GM12878 (cell line): ENCODE measurements around the gene TSPAN16. TPM values are rescaled to one million over a fixed set of nuclear protein-coding genes. Genes with fewer than 3 reads are reported as not detected.

Experiments
- ATAC-seq: fragments of 200-7000 bp; cut with Tn5 transposase; 3 replicates; pipeline ENCODE4 v1.9.1; 2020; ENCODE audit warnings: mild to moderate bottlenecking, moderate library complexity
- BruUV-seq: library from RNA; stranded (reverse); fragments of 400-500 nt; replicated peaks from 2 replicates; lab custom pipeline; 2021; lab: Mats Ljungman, UMichigan
- CTCF ChIA-PET: fragments of 300-600 bp; sonication (Branson Sonifier 250); formaldehyde crosslinking; extraction: SDS; loops from one replicate; lab custom pipeline; 2021; ENCODE audit warnings: inconsistent platforms; lab: Yijun Ruan, JAX
- POLR2A ChIA-PET: fragments of 350-600 bp; formaldehyde crosslinking; extraction: SDS; loops from one replicate; lab custom pipeline; 2021; ENCODE audit warnings: inconsistent platforms; lab: Charles Lee
- RAD21 ChIA-PET: fragments of 300-600 bp; sonication (Branson Sonifier 250); formaldehyde crosslinking; loops from one replicate; lab custom pipeline; 2023; ENCODE audit warnings: antibody characterized with exemption; ENCODE audit not compliant: unreplicated experiment; lab: Charles Lee
- SMC1A ChIA-PET: fragments of 300-600 bp; sonication (Branson Sonifier 250); formaldehyde crosslinking; loops from one replicate; lab custom pipeline; 2023; ENCODE audit not compliant: unreplicated experiment, uncharacterized antibody; lab: Charles Lee
- DNase-seq: peaks from one replicate; pipeline ENCODE4 v3.0.0-alpha.2; 2011; ENCODE audit warnings: low read depth, low spot score
- FAIRE-seq: peaks from 3 replicates; lab custom pipeline; 2011; peaks lifted over from hg19 to GRCh38; lab: Jason Lieb, UNC
- H2AFZ ChIP-seq: 2 replicates; pipeline ENCODE4 v1.6.0; 2011; ENCODE audit warnings: low read depth, low read length, control low read depth; ENCODE audit not compliant: control insufficient read depth
- H3K27ac ChIP-seq: 2 replicates; pipeline ENCODE4 v1.5.1; 2011; ENCODE audit warnings: control low read depth; ENCODE audit not compliant: control insufficient read depth, insufficient read depth
- H3K27me3 ChIP-seq, 2 experiments: replicated peaks in 1 of 2; 2 replicates each; pipeline versions ENCODE4 v1.6.0 to v1.6.1; 2011; ENCODE audit warnings: low read length in 1 of 2; ENCODE audit not compliant: control insufficient read depth in 2 of 2, insufficient read depth in 2 of 2
- H3K36me3 ChIP-seq, 2 experiments: 2 replicates each; pipeline ENCODE4 v1.5.1; 2011; ENCODE audit warnings: low read length in 1 of 2; ENCODE audit not compliant: control insufficient read depth in 2 of 2, insufficient read depth in 2 of 2
- H3K4me1 ChIP-seq: 2 replicates; pipeline ENCODE4 v1.6.1; 2011; ENCODE audit warnings: mild to moderate bottlenecking, low read length, moderate library complexity, mixed read lengths; ENCODE audit not compliant: control insufficient read depth, insufficient read depth
- H3K4me2 ChIP-seq: 2 replicates; pipeline ENCODE4 v1.6.0; 2011; ENCODE audit warnings: control low read depth; ENCODE audit not compliant: control insufficient read depth, insufficient read depth
- H3K4me3 ChIP-seq: fragments of 200-600 bp; sonication (generic); 2 replicates; pipeline ENCODE4 v1.5.1; 2016
- H3K79me2 ChIP-seq: 2 replicates; pipeline ENCODE4 v1.6.0; 2011; ENCODE audit warnings: low read length; ENCODE audit not compliant: control insufficient read depth, insufficient read depth
- H3K9ac ChIP-seq: 2 replicates; pipeline ENCODE4 v1.8.0; 2011; ENCODE audit warnings: low read length, control low read depth, mixed read lengths; ENCODE audit not compliant: control insufficient read depth, insufficient read depth
- H3K9me3 ChIP-seq: replicated peaks from 3 replicates; pipeline ENCODE4 v1.5.1; 2011; ENCODE audit warnings: mild to moderate bottlenecking, low read length; ENCODE audit not compliant: control insufficient read depth, insufficient read depth
- H4K20me1 ChIP-seq: 2 replicates; pipeline ENCODE4 v1.6.0; 2011; ENCODE audit not compliant: control insufficient read depth, insufficient read depth
- BACH1 ChIP-seq: fragments of 450-650 bp; IDR thresholded peaks from 2 replicates; pipeline ENCODE4 v1.6.1; 2017; ENCODE audit warnings: mild to moderate bottlenecking, borderline replicate concordance
- CREM ChIP-seq: IDR thresholded peaks from 2 replicates; pipeline ENCODE4 v1.6.1; 2014; ENCODE audit warnings: antibody characterized with exemption, low read depth
- NBN ChIP-seq: fragments of 450-650 bp; IDR thresholded peaks from 2 replicates; pipeline ENCODE4 v1.6.1; 2016
- NFYA ChIP-seq: IDR thresholded peaks from 2 replicates; pipeline ENCODE4 v1.6.1; 2011; ENCODE audit warnings: low read depth, mild to moderate bottlenecking, low read length, improper control_type of control experiment, borderline replicate concordance
- PAX8 ChIP-seq: fragments of 450-650 bp; IDR thresholded peaks from 2 replicates; pipeline ENCODE4 v1.6.1; 2017; ENCODE audit warnings: mild to moderate bottlenecking, moderate library complexity
- TCF3 ChIP-seq: IDR thresholded peaks from 2 replicates; pipeline ENCODE4 v1.6.1; 2012; ENCODE audit warnings: low read depth, mild to moderate bottlenecking, low read length, borderline replicate concordance; ENCODE audit not compliant: insufficient read depth
- ZBTB11 ChIP-seq: fragments of 450-650 bp; formaldehyde crosslinking; IDR thresholded peaks from 2 replicates; pipeline ENCODE4 v1.5.0; 2022; ENCODE audit warnings: mild to moderate bottlenecking, missing genetic modification characterization
- ZBTB33 ChIP-seq: fragments of 450-650 bp; IDR thresholded peaks from 2 replicates; pipeline ENCODE4 v1.6.1; 2017; ENCODE audit warnings: mild to moderate bottlenecking
- WGBS: methylation state at CpG from one replicate; pipeline ENCODE4 v1.1.6; 2016; ENCODE audit warnings: low lambda C conversion rate; ENCODE audit not compliant: insufficient replicate concordance, insufficient coverage; ENCODE audit errors: missing lambda C conversion rate; 5-methylcytosine and 5-hydroxymethylcytosine counted together
- in situ Hi-C: fragments of 300-500 bp; cut with MboI; formaldehyde crosslinking; loops from 9 replicates; pipeline ENCODE4 v1.14.3; 2018; ENCODE audit warnings: mixed read lengths
- intact Hi-C: fragments of 100-400 bp; cut with micrococcal nuclease; formaldehyde crosslinking; loops from one replicate; pipeline ENCODE4 v1.14.2; 2022; ENCODE audit not compliant: unreplicated experiment
- polyA plus RNA-seq, 11 experiments: library from polyadenylated mRNA; depleted of rRNA in 4 of 11; unstranded in 6 of 11; stranded (reverse) in 5 of 11; fragments of >200 nt; fragmentation: Nextera tagmentation in 4 of 11; fragmentation: Illumina TruSeq in 1 of 11; extraction: Ambion mirVana in 4 of 11; extraction: Trizol in 1 of 11; gene quantifications; 1 replicate in 1 of 11; 2 replicates in 10 of 11; pipeline versions ENCODE4 v1.2.1 to v1.2.3, GENCODE V29; 2011 to 2016; ENCODE audit warnings: inconsistent platforms in 2 of 11, missing spikeins in 2 of 11, low read depth in 1 of 11
- total RNA-seq, 4 experiments: library from RNA; depleted of rRNA in 3 of 4; stranded (reverse); fragments of >200 nt in 3 of 4; fragmentation: Illumina TruSeq in 1 of 4; extraction: Trizol in 1 of 4; gene quantifications; 2 replicates each; pipeline versions ENCODE4 v1.2.1 to v1.2.3, GENCODE V29; 2013 to 2021

The TSPAN16 gene
- total and polyA plus RNA-seq, 10 of the 15 experiments (the other 5 are each of a cell fraction or from before 2014, with no cell fraction given): not detected

GRCh38 chr19:11347546-11348039, 51.6 kb downstream of the TSPAN16 start:
- in situ Hi-C loops: no loop called here
- H3K36me3 ChIP-seq: no peaks in the 10 kb centered on the region
- intact Hi-C loops: loop anchor here (2.0 kb wide), 1 partner anchor 27 kb away; the partner anchor contains the start of gene SWSAP1
- no peak overlapping the region for H3K27ac ChIP-seq
- FAIRE-seq (no peak), ATAC-seq (no peak), DNase-seq (no peak)
- ChIA-PET POLR2A (interaction anchor here (3.1 to 3.4 kb wide), 2 partner anchors 28 to 34 kb away, joined by 14 to 48 read pairs; partner anchors contain the start of gene SWSAP1), RAD21 (interaction anchor here (1.8 to 2.2 kb wide), 3 partner anchors 24 to 30 kb away, joined by 11 to 20 read pairs (median 12); partner anchors contain the start of gene SWSAP1), SMC1A (interaction anchor here (2.9 kb wide), 1 partner anchor 28 kb away, joined by 28 read pairs; the partner anchor contains the start of gene SWSAP1), CTCF (interaction anchor here (1.5 to 2.2 kb wide), 3 partner anchors 27 to 33 kb away, joined by 5 to 9 read pairs (median 8); partner anchors contain the start of gene SWSAP1)
- H3K27me3 ChIP-seq: no peaks in the 10 kb centered on the region
- H3K9me3 ChIP-seq: peaks cover 5% of the 10 kb centered on the region; the same call in 2 of the 3 replicates
- BruUV-seq: no TSS peak
- no peak overlapping the region for H3K9ac ChIP-seq
- H3K4me2 ChIP-seq: no peak overlapping the region
- H3K4me3 ChIP-seq: no peak overlapping the region
- H3K4me1 ChIP-seq: peaks cover 11% of the 10 kb centered on the region
- peaks cover 10% of the 10 kb centered on the region for H3K79me2 ChIP-seq
- no peak overlapping the region for H2AFZ ChIP-seq
- no peak for TF ChIP-seq ZBTB33
- no peak for TF ChIP-seq CREM
- TF ChIP-seq ZBTB11 (CRISPR knock-in tag): no peak
- no peak for TF ChIP-seq PAX8
- TF ChIP-seq TCF3: no peak
- TF ChIP-seq NFYA: no peak
- no peak for TF ChIP-seq BACH1
- TF ChIP-seq NBN: no peak
- WGBS: 67% methylated on average over 7 of the region's 7 CpGs
- no peaks in the 10 kb centered on the region for H4K20me1 ChIP-seq
